GM23248 (cell line): ENCODE results near the gene RUFY3.

ENCODE experiments used
- EZH2 ChIP-seq: fragments of 200-600 bp; sonication (generic); IDR thresholded peaks from 2 replicates; pipeline ENCODE4 v1.6.1; 2018; ENCODE audit warnings: antibody characterized with exemption, mild to moderate bottlenecking; ENCODE audit not compliant: insufficient read depth, poor library complexity, severe bottlenecking
- EZH2phosphoT487 ChIP-seq: fragments of 200-600 bp; sonication (generic); IDR thresholded peaks from 2 replicates; pipeline ENCODE4 v1.6.1; 2018; ENCODE audit warnings: antibody characterized with exemption, moderate library complexity, mild to moderate bottlenecking, low read depth; ENCODE audit not compliant: insufficient read depth

DNA sequence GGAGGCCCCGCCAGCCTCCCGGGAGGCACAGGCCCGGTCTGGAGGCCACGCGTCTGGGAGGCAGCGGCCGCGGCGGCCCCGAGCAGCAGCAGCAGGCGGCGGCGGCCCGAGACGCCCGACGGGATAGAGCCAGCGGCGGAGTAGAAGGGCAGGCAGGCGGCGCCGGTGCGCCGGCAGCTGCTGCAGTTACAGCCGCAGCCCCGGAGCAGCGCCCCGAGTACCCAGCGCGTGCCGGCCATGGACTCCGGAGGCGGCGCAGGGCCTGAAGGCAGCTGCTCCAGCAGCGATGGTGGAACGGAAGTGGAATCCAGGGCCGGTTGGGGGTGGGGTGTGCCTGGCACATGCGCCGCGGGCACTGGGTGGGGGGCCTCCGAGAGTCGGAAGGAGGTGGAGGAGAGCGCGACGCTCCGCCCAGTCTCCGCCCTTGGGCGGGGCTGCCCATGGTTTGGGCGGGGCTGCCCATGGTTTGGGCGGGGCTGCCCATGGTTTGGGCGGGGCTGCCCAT, 117.9 kb downstream of the RUFY3 start, which contains the start of gene GRSF1:
- TF ChIP-seq EZH2phosphoT487 (no peak), EZH2 (no peak)
